T-helper 1 cell treated with Interleukin-12 subunit alpha and Interleukin-12 subunit beta and Interleukin-4 antibody, amounts not matched to agents 30 ng/mL and 1 ng/mL, for 36 hours (primary cell): Measurements from ENCODE around the gene RAI1. TPM values are rescaled to one million over a fixed set of nuclear protein-coding genes. Genes with fewer than 3 reads are reported as not detected.

Experiments
- intact Hi-C: fragments of 100-400 bp; cut with micrococcal nuclease; formaldehyde crosslinking; loops from one replicate; pipeline ENCODE4 v1.15.1; 2024
- total RNA-seq: library from RNA; stranded (reverse); gene quantifications from 2 replicates; pipeline ENCODE4 v1.2.3, GENCODE V29; 2022

The RAI1 gene
- total RNA-seq, 1 donor from 2014 or later, result 24.4 TPM

DNA sequence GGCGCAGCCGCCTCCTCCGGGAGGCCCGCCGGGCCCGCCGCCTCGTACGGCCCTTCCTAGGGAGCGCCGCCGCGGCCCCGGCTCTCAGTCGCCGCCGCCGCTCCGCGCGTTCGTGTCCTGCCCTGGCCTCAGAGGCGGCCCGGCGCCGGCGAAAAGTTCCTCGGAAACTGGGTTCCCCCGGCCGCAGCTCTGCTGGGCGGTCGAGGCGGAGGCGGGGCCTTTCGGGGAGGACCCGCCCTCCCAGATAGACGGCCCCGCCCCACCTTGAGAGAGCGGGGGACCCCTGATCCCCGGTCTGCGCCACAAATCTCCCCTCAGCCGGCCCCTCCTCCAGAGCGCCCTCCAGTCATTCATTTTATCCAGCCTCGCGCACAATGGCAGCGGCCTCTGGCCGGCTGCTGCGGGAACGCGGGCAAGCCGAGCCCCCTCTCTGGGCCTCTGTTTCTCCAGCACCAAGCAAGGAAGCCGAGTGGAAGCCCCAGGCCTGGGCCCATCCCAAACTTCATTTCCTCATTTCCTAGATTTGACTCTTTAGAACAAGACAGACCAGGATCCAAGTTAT lies 155.6 kb downstream of the RAI1 start, which contains the start of gene SREBF1:
TSS of gene SREBF1 (minus strand) at position 169 of the 562 bp plus-strand sequence. CDS start 169 bp downstream, outside the sequence.
- intact Hi-C loops, result loop anchor here (1.0 to 10.0 kb wide), 9 partner anchors 12 to 552 kb away; partner anchors contain the start of genes ALKBH5, COPS3, DRC3 and PEMT

DNA sequence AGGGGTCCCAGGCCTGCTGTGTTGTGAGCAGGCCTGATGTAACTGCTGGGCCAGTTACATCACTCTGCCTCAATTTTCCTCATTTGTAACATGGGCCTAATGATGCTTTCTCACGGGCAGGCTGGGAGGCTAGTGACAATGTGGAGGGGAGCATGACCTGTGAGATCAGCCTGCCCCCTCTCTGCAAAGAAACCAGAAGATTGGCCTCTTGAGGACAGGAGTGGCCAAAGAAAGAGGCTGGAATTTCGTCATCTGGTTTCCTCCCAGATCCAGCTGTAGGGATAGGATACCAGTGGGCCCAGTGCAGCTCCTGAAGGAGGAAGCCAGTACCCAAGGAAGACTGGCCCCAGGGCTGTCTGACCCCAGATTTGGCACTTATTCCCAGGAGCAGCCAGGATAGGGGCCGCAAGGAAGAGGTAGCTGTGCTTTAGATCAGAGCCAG lies 156.1 kb downstream of the RAI1 start:
- intact Hi-C loops, result loop anchor here (1.0 to 10.0 kb wide), 6 partner anchors 45 to 553 kb away; partner anchors contain the start of genes ALKBH5, COPS3, DRC3 and PEMT

DNA sequence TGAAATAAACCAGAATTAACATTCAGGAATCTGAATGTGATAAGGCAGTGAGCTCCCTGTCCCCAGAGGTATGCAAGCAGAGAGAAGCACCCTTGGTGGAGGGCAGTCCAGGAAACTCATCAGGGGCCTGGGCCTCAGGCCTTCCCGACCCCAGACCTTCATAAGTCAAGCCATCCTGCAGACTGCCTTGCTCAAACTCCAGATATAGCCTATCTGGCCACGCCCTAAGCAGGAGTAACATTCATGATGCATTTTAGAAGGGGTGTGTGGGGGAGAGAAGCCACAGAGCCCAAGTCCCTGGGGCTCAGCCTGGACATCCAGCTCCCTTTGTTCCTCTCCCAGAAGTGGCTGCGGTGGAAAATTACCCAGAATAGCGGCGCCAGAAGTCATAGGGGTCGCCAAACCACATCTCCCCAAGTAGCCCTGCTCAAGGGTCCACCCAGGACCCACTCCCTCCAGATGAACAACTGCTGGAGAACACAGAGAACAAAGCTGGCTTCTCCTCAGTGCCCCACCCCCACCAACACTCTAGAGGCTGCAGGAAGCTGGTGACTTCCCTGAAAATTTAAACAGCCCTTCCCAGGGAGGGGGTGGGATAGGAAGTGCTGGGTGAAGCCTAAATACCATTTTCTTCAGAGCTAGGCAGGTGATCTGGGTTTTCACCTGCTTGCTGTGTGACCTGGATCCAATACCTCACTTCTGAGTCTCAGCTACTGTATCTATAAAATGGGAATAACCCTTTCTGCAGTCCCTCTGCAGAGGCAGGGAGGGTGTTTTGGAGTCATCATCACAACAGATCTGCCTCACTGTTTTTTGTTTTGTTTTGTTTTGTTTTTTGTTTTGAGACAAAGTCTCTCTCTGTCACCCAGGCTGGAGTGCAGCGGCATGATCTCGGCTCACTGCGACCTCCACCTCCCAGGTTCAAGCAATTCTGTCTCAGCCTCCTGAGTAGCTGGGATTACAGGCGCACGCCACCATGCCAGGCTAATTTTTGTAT lies 157.0 kb downstream of the RAI1 start:
- intact Hi-C loops, result loop anchor here (1.0 to 10.0 kb wide), 6 partner anchors 45 to 553 kb away; partner anchors contain the start of genes ALKBH5, COPS3, DRC3 and PEMT

DNA sequence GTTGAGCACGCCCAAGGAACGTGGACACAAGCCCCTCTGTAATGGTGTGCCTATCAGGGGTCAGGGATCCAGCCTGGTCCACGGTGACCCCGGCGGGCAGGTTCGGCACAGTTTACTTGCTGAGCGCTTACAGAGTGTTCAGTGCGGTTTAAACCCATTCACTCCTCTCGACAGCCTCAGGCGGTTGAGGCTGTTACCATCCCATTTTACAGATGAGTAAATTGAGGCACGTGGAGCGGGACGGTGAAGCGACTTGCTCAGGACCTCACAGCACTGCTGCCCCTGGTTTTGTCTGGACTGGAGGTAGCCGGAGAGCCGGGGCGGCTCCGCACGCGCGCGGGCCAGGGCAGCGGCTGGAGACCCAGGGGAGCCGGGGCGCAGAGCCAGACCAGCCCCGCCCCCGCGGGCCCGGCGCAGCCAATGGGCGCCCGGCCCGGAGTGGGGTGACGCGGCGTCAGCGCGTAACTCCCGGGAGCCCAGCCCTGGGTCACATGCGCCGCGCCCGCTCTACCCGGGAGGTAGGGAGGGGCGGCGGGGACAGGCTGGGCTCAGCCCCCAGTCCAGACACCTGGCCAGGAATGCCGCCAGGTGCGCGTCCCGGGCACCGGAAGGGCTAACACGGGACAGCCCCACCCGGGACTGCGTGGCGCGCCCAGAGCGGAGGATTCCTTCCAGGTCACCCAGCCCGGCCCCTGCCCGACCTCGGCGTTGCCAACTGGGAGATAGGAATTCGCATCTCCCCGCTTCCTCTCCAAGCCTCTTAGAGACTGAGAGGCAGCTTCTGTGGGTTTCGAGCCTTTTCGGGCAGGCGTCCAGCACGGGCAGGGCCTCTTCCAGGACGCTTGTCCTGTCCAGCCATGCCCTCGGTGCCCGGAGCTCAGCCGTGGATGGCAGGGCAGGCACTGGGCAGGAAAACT lies 158.8 kb downstream of the RAI1 start:
- intact Hi-C loops, result loop anchor here (1.0 to 10.0 kb wide), 6 partner anchors 9 to 555 kb away; partner anchors contain the start of genes ALKBH5, COPS3, PEMT and RAI1

DNA sequence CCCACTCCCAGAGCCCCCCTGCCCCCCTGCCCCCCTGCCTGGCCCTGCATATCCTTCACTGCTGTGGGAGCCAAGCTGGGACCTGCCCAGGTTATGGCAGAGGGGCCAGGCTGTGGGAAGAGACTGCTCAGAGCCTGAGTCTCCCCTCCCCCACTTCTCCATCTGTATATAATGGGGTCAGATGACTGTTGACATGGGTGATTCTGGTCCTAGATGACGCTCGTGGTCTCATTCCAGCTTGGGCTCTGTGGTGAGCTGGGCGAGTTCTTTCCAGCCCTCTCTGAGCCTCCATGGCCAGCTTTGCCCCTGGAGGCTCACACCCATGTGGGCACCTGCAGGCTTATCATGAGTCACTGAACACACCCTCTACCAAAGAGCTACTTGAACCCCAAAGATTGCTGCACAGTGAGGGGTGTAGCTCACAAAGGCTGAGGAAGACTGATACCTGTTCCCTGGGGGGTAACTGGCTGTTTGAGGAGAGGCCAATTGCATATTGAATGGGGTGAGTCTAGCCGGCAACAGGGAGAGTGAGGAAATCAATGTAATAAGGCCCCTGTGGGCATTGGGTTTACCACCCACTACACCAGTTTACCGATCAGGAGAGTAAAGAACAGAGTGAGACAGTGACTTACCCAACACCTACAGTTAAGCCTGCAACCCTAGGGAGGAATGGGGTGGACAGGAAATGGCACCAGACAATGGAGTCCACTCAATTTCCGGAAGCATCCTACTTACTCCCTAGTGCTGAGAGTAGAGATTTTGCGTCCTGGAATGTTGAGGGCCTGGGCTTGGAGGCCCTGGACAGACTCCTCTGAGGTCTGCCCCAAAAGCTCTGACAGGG lies 159.7 kb downstream of the RAI1 start:
- intact Hi-C loops, result loop anchor here (1.0 kb wide), 2 partner anchors 8 to 89 kb away; no protein-coding TSS in a partner anchor

DNA sequence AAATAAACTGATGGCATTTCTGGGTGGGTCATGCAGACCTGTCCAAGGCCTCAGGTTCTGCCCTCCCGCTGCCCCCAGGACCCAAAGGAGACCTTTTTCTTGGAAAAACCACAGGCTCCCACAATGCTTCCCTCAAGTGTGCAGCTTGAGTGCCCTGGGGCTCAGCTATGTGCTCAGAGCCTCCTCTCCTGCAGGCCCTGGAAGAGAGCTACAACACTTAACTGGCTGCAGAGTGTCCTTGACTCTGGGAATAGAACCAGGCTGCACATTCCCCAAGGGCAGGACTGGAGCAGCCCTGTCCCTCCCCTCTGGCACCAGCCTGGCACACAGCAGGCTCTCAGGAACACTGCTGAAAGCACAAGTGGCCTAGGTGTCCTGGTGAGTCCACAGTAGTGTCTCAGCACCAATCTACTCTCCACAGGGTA lies 160.4 kb downstream of the RAI1 start:
- intact Hi-C loops, result no loop called here

DNA sequence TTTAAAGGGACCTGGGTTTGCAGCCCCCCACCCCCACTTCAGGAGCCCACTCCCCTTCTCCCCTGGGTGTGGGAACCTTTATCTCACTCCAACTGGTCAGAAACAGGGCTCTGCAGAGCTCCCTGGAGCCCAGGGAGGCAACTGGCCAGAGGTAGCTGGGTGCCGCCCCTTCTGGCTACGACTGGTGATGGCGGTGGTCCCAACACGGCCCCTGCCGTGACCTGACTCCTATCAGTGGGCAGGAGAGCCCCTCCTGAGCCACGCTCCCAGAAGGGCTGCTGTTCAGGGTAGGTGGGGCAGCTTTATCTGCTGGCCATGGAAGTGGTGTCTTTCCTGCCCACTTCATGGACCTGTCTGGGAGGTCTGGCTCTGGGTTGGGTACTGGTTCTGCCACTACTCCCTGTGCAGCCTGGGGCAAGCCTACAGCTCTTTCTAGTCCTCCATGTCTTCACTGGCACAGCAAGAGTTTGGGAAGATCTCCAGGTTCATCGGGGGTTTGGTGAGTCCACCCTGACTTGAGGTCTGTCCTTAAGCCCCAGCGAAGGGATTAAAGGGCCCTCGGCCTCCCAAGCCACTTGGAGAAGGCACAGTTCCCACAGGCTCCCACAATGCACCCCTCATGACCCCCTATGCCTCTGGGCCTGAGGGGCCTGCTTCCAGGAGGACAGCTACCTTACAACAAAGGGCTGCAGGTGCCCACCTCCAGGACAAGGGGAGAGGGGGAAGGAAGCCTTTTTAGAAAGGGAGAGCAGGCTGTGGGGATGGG lies 161.0 kb downstream of the RAI1 start:
- intact Hi-C loops, result no loop called here

DNA sequence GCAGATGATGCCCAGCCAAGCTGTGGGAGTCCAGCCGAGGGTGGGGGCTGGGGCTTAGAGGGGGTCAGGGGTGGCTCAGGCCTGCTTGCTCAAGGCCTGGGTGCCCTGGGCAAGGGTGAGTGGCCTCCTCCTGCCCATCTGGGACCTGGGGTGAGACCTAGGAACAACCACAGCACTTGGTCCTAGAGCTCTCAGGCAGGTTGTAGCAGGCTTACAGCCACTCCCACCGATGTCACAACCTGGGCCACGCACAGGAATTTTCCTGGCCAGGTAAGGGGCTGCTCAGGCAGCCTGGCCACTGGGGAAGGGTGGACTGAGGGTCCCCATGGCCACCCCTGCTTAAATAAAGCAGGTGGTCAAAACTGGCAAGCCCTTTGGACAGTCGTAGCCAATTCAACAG lies 161.8 kb downstream of the RAI1 start:
- intact Hi-C loops, result no loop called here

DNA sequence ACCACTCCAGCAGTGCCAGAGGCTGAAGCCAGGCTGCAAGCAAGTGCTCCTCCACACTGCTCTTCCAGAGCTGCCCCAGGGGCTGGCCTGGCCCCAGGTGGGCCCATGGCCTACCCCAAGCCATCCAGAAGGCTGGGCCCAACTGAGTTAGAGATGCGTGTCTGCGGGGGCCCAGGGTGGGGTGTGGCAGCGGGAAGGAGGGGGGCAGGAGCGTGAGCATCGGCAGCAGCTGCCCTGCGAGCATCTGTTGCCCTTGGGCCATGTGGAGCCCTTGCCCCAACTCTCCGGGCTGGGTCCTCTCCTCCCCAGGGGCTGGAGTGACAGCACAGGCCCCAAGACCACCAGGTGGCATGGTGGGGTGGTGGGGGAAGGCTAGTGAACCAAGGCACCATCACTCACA lies 162.8 kb downstream of the RAI1 start:
- intact Hi-C loops, result no loop called here

DNA sequence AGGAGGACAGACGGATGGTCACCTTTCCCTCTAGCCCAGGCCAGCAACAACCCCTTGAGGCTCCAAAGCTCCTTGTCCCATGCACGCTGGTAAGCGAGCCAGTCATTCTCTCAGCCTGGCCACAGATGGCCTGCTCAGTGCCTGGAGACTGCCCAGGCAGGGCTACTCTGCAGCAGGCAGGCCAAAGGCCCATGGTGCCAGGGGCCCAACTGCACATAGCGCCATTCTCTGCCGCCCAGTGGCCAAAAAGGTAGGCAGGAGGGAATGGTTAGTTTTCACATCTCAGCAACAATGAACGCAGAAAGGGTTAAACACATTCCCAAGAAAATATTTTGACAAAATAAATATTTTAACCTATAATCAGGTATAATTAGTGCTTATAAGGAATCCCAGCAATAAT lies 163.2 kb downstream of the RAI1 start:
- intact Hi-C loops, result no loop called here

DNA sequence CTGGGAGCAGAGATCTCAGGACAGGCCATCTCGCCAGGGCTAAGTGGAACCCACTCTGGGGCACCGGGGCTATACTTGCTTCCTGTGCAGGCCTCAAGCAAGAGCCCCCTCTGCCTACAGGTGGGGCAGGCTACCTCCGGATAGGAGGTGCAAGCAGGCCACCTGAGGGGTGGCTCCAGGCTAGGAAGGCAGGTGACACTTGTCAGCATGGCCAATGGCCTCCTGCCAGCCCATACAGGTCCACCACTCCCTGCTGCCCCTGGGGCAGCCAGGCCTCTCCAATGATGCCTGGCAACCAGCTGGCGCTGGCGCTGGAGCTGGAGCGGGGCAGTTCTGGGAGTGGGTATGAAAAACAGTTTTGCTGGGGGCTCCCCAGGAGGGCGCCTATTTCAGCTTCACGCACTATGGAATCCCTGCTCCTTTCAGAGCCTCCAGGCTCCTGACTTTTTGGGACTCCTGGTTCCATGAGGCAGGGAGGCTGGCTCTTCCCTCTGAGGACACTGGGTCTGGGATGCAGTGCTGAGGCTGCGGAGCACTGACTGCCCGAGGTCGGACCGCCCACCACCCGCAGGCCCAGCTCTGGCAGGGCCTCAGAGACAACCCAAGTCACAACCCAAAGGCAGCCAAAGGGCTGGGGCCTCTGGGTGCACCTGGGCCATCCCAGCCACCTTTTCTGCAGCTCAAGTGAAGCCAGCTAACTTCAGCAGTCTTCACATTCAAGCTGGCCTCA lies 164.0 kb downstream of the RAI1 start:
- intact Hi-C loops, result no loop called here

DNA sequence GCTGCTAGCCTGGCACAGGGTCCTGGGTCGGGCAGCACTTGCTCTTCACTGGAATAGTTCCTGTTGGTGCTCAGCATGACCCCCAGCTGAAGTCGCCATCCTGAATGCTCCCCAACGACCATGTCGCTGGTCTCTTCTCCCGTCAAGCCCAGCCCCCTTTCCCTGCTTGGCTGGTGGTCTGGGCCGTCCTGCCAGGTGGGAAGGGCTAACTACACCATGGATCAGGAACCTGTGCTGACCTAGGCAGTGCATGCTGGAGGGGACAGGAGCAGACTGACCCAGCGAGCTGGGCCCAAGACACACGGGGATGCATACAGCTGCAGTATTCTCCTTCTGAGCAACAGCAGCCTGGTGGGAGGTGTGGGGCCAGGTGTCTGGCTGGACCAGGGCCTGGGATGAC lies 164.7 kb downstream of the RAI1 start:
- intact Hi-C loops, result no loop called here

DNA sequence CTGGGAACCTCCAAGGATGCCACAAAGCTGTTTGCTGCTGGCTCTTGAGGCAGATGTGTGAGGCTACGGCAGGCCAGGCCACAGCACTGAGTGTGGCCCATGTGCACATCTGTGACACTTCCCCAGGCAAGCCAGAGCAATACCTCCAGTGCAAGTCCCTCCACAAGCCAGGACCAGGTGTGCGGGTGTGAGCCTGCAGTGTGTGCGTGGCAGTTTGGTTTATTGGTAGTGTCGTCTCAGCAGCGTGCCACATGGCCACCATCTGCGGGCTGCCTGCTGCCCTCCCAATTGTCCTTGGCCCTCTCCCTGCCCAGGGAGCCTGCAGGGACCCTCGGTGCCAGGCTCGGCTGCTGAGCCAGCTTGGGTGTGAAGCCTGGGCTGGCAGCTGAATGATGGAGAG lies 165.4 kb downstream of the RAI1 start:
- intact Hi-C loops, result no loop called here

DNA sequence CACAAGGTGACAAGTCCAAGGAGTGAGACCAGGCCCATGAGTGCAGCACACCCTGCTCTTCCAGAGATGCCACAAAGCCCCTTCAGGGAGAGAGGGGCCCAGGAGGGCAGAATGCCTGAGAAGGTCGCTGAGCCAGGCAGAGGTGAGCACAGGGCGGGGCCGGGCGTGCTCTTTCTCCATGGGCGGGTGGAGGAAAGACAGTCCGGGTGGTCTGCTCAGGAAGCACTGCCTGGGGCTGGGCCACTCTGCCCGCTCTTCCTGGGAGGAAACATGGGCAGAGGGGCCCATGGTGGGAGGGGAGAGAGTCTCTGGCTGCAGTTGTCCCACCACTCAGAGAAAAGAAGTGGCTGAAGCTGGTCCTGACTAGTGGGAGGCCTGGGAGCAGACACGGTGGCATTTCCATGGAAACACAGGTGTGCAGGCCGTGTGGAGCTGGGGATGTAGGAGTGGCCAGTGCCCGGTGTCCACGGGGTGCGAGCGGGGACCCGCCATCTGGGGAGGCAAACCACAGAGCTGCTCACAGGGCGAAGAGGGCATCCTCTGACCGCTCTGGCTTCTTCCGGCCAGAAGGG lies 165.9 kb downstream of the RAI1 start:
- intact Hi-C loops, result no loop called here

DNA sequence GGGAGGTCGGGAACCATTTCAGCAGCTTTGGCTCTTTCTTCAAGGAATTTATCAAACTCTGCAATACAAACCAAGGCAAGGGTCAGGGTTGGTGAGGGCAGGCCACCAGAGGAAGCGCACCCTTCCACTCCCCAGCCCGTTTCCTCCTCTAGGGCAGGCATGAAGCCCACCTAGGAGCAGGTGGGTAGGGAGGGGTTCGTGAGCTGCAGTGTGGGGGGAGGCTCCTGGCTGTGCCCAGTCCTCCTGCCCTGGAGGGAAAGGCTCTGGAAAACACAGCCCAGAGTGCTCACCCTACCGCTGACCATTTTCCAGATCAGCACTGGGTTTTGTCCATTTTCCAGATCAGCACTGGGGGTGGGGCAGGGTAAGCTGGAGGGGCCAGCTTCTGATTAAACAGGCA lies 166.5 kb downstream of the RAI1 start:
- intact Hi-C loops, result loop anchor here (2.0 kb wide), 1 partner anchor 55 kb away; no protein-coding TSS in a partner anchor

DNA sequence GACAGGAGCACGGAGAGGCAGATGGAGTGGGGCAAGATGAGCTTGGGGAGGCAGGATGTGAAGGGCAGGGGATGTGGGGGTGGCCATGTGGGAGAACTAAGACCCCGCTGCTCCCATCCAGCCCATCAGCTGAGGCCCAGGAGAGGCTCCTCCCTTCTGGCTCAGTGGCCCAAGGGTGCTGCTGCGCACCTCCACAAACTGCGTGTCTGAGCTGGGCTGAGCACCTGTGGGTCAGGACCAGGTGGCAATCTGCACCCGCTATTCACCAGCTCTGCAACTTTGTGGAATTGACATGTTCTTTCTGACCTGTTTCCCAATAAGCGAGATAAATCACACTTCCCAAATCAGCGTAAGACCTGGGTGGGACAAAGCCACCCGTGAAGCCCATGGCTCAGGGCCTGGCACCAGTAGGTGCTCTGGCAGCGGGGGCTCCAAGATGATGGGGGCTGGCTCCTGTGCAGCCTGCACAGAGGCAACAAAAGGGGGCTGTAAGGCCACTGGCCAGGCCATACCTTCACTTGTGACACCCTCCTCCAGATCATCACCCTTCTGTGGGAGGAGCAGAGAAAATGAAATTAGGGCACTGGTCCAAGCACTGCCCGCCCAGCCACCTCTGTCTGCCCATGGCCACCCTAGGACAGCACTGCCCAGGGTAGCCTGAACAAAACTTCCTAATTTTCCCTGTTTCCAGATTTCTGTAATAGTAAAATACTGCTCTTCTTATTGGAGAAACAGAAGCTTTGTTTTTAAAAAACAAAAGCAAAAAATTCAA lies 167.2 kb downstream of the RAI1 start:
- intact Hi-C loops, result loop anchor here (1.0 to 2.0 kb wide), 5 partner anchors 8 to 191 kb away; partner anchors contain the start of genes ATPAF2, GID4 and SREBF1
